CD4-positive, alpha-beta T cell (primary cell): Measurements from ENCODE around the gene MANSC1. TPM values are rescaled to one million over a fixed set of nuclear protein-coding genes. Genes with fewer than 3 reads are reported as not detected.
A peak's percentile ranks its signal among the peaks of the same experiment; 100 is the strongest.

Experiments used
- ATAC-seq: fragments of 200-7000 bp; cut with Tn5 transposase; one replicate; pipeline ENCODE4 v1.10.0; 2022; ENCODE audit warnings: mild to moderate bottlenecking; ENCODE audit not compliant: poor library complexity
- CTCF ChIA-PET: fragments of 350-600 bp; sonication (Branson Sonifier 250); formaldehyde crosslinking; loops from one replicate; lab custom pipeline; 2021; ENCODE audit warnings: antibody characterized with exemption, inconsistent platforms; lab: Charles Lee
- POLR2A ChIA-PET: fragments of 350-600 bp; sonication (Branson Sonifier 250); formaldehyde crosslinking; loops from one replicate; lab custom pipeline; 2021; ENCODE audit warnings: antibody characterized with exemption, inconsistent platforms; lab: Charles Lee
- DNase-seq, 14 experiments: peaks; one replicate each; pipeline ENCODE4 v3.0.0-alpha.2; 2013 to 2020; ENCODE audit warnings: mixed read lengths in 2 of 14
- H3K27ac ChIP-seq, 2 donors: one replicate each; pipeline versions ENCODE4 v1.5.1 to v1.7.0; 2013; ENCODE audit warnings: low read length in 2 of 2, low read depth in 1 of 2, mild to moderate bottlenecking in 1 of 2
- H3K27me3 ChIP-seq, 2 experiments: 1 replicate in 1 of 2; 2 replicates in 1 of 2; pipeline versions ENCODE4 v1.6.1 to v1.7.0; 2013; ENCODE audit warnings: low read length in 2 of 2, control low read depth in 1 of 2, mild to moderate bottlenecking in 1 of 2, moderate library complexity in 1 of 2; ENCODE audit not compliant: insufficient read depth in 2 of 2, control insufficient read depth in 1 of 2
- H3K36me3 ChIP-seq: one replicate; pipeline ENCODE4 v1.6.1; 2013; ENCODE audit warnings: low read length, control low read depth; ENCODE audit not compliant: insufficient read depth
- H3K4me1 ChIP-seq: one replicate; pipeline ENCODE4 v1.6.1; 2013; ENCODE audit warnings: low read length, control low read depth; ENCODE audit not compliant: insufficient read depth
- H3K4me3 ChIP-seq: one replicate; pipeline ENCODE4 v1.5.1; 2013; ENCODE audit warnings: mild to moderate bottlenecking, low read length, moderate library complexity
- H3K9me3 ChIP-seq, 2 experiments: 1 replicate in 1 of 2; 2 replicates in 1 of 2; pipeline versions ENCODE4 v1.6.1 to v1.7.0; 2013; ENCODE audit warnings: low read length in 2 of 2, mild to moderate bottlenecking in 2 of 2, control low read depth in 1 of 2, moderate library complexity in 1 of 2; ENCODE audit not compliant: control insufficient read depth in 1 of 2, insufficient read depth in 1 of 2
- H3K27ac Mint-ChIP-seq: one replicate; pipeline ENCODE4 v1.8.0; 2020; ENCODE audit warnings: mixed read lengths
- H3K27me3 Mint-ChIP-seq: one replicate; pipeline ENCODE4 v1.8.0; 2021; ENCODE audit warnings: mixed read lengths
- H3K36me3 Mint-ChIP-seq: one replicate; pipeline ENCODE4 v1.8.0; 2021; ENCODE audit warnings: low read depth, mixed read lengths
- H3K4me1 Mint-ChIP-seq: one replicate; pipeline ENCODE4 v1.8.0; 2021; ENCODE audit warnings: low read depth, mixed read lengths
- H3K4me3 Mint-ChIP-seq: one replicate; pipeline ENCODE4 v1.8.0; 2020; ENCODE audit warnings: mild to moderate bottlenecking, mixed read lengths
- H3K9me3 Mint-ChIP-seq: one replicate; pipeline ENCODE4 v1.8.0; 2020; ENCODE audit warnings: mixed read lengths
- intact Hi-C, 2 experiments: fragments of 100-400 bp; cut with DNase I in 1 of 2; cut with micrococcal nuclease in 1 of 2; formaldehyde crosslinking; loops; one replicate each; pipeline versions ENCODE4 v1.15.1 to v1.9.0; 2023 to 2025; cut with DNase I, micrococcal nuclease
- total RNA-seq, 174 experiments: library from RNA in 2 of 174; stranded (reverse) in 2 of 174; gene quantifications; one replicate each; pipeline ENCODE4 v1.2.3 and lab custom pipeline; 2021 to 2026
- TF ChIP-seq, protein P1 (sequence below): fragments of 200-600 bp; IDR thresholded peaks from one replicate; pipeline ENCODE4 v1.8.0; 2022; ENCODE audit warnings: antibody characterized with exemption, mild to moderate bottlenecking

Gene MANSC1
- total RNA-seq, 2 experiments from 2014 or later = 0.33 to 0.45 TPM

GRCh38 chr12:12365446-12365802, 15.4 kb upstream of the MANSC1 start:
- CTCF ChIA-PET = interaction anchor here (1.3 kb wide), 1 partner anchor 8 kb away, joined by 3 read pairs; no protein-coding TSS in a partner anchor
- Mint-ChIP-seq H3K9me3 (no peaks in the 10 kb centered on the region), H3K4me1 (peaks cover 56% of the 10 kb centered on the region), H3K27ac (peak overlapping the region; percentile 28), H3K4me3 (no peak overlapping the region), H3K27me3 (no peaks in the 10 kb centered on the region), H3K36me3 (peaks cover 59% of the 10 kb centered on the region)
- TF ChIP-seq, protein P1, sequence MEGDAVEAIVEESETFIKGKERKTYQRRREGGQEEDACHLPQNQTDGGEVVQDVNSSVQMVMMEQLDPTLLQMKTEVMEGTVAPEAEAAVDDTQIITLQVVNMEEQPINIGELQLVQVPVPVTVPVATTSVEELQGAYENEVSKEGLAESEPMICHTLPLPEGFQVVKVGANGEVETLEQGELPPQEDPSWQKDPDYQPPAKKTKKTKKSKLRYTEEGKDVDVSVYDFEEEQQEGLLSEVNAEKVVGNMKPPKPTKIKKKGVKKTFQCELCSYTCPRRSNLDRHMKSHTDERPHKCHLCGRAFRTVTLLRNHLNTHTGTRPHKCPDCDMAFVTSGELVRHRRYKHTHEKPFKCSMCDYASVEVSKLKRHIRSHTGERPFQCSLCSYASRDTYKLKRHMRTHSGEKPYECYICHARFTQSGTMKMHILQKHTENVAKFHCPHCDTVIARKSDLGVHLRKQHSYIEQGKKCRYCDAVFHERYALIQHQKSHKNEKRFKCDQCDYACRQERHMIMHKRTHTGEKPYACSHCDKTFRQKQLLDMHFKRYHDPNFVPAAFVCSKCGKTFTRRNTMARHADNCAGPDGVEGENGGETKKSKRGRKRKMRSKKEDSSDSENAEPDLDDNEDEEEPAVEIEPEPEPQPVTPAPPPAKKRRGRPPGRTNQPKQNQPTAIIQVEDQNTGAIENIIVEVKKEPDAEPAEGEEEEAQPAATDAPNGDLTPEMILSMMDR = no peak
- H3K9me3 ChIP-seq = no peaks in the 10 kb centered on the region
- no peak overlapping the region for H3K4me3 ChIP-seq
- ATAC-seq (no peak), DNase-seq (no peak)
- H3K27ac ChIP-seq = no peak overlapping the region
- POLR2A ChIA-PET = interaction anchor here (1.2 to 4.2 kb wide), 2 partner anchors 8 to 372 kb away, joined by 3 to 38 read pairs; partner anchors contain the start of gene BORCS5
- no peaks in the 10 kb centered on the region for H3K27me3 ChIP-seq
- peaks cover 15% of the 10 kb centered on the region for H3K4me1 ChIP-seq
- intact Hi-C loops = no loop called here
- H3K36me3 ChIP-seq = peaks cover 21% of the 10 kb centered on the region

DNA sequence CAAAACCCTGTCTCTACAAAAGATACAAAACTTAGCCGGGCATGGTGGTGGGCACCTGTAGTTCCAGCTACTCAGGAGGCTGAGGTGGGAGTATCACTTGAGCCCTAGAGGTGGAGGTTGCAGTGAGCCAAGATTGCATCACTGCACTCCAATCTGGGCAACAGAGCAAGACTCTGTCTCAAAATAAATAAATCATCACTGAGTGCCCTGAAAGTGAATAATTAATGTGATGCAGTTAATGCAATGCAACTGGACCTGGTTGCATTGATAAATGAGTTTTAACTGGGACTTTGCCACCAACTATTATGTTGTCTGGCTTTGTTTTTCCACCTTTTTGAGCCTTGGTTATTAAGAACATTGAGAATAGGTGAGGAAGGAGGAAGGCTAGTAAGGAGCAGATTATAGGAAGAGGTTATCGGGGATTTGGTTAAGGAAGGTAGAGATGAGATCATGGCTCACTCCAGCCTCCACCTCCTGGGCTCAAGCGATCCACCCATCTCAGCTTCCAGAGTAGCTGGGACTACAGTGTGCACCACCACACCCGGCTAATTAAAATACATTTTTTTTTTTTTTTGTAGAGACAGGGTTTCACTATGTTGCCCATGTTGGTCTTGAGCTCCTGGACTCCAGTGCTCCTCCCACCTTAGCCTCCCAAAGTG, 14.9 kb upstream of the MANSC1 start:
- ATAC-seq (no peak), DNase-seq (no peak)
- no peak overlapping the region for H3K4me3 Mint-ChIP-seq
- intact Hi-C loops = no loop called here
- POLR2A ChIA-PET = interaction anchor here (1.2 to 4.2 kb wide), 2 partner anchors 7 to 372 kb away, joined by 3 to 38 read pairs; partner anchors contain the start of gene BORCS5
- TF ChIP-seq, protein P1 = no peak
- Histone ChIP-seq H3K36me3 (peaks cover 21% of the 10 kb centered on the region), H3K27me3 (no peaks in the 10 kb centered on the region), H3K4me1 (peaks cover 21% of the 10 kb centered on the region), H3K9me3 (no peaks in the 10 kb centered on the region), H3K27ac (no peak overlapping the region), H3K4me3 (no peak overlapping the region)
- H3K36me3 Mint-ChIP-seq = peaks cover 59% of the 10 kb centered on the region
- H3K27ac Mint-ChIP-seq = no peak overlapping the region
- H3K27me3 Mint-ChIP-seq = no peaks in the 10 kb centered on the region
- CTCF ChIA-PET = no interaction called here
- H3K9me3 Mint-ChIP-seq = no peaks in the 10 kb centered on the region
- peaks cover 56% of the 10 kb centered on the region for H3K4me1 Mint-ChIP-seq

DNA sequence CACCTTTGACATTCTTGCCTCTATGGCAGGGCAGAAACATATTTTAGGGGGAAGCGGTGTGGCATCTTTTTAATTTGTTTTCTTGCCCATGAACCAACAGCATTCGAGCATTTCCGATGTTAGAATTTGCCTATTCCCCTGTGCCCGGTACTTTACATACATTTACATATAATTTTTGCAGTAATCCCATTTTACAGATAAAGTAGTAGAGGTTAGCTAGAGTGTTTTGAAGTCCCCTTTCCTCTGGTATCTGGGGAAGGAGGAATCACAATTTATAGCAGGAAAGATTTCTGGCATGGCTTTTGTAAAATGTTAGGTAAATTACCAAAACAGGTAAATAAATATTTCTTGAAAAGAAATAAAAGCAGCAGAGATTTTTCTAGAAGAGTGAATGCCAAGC, 8.5 kb upstream of the MANSC1 start:
- no peaks in the 10 kb centered on the region for H3K27me3 ChIP-seq
- Mint-ChIP-seq H3K4me1 (peaks cover 62% of the 10 kb centered on the region), H3K36me3 (peaks cover 31% of the 10 kb centered on the region), H3K9me3 (no peaks in the 10 kb centered on the region), H3K4me3 (peak overlapping the region; percentile 94), H3K27ac (peak overlapping the region; percentile 97), H3K27me3 (no peaks in the 10 kb centered on the region)
- H3K36me3 ChIP-seq = peaks cover 11% of the 10 kb centered on the region
- ATAC-seq (no peak), DNase-seq (no peak)
- H3K27ac ChIP-seq = no peak overlapping the region
- intact Hi-C loops = loop anchor here (5.0 to 10.0 kb wide), 8 partner anchors 204 to 1744 kb away; partner anchors contain the start of genes CREBL2 (in 2 of the 2), DDX47 (in 1 of the 2), DUSP16 (in 1 of the 2) and GSG1 (in 1 of the 2)
- H3K4me3 ChIP-seq = peak overlapping the region; percentile 87
- TF ChIP-seq, protein P1 = no peak
- H3K9me3 ChIP-seq = no peaks in the 10 kb centered on the region
- peaks cover 41% of the 10 kb centered on the region for H3K4me1 ChIP-seq
- POLR2A ChIA-PET = interaction anchor here (0.7 to 3.9 kb wide), 18 partner anchors 9 to 813 kb away, joined by 3 to 175 read pairs (median 19); partner anchors contain the start of genes CDKN1B, DUSP16, GPR19 and LRP6
- CTCF ChIA-PET = interaction anchor here (1.1 to 2.9 kb wide), 3 partner anchors 358 to 378 kb away, joined by 4 to 13 read pairs (median 4); no protein-coding TSS in a partner anchor
